ENCODE results near the gene PTCH2.

GRCh38 chr1:44786138-44786840, 56.8 kb downstream of the PTCH2 start:
- TF ChIP-seq CTCF (IDR thresholded peaks at IDR 0.05) (peak; percentile 90), POLR2AphosphoS5 (IDR thresholded peaks at IDR 0.05; ENCODE audit: low read depth, low read length) (no peak), REST (IDR thresholded peaks at IDR 0.05; ENCODE audit: insufficient read depth in 1 of 2, low read depth in 2 of 2, low read length in 1 of 2) (no peak), TCF7L2 (IDR thresholded peaks at IDR 0.05; ENCODE audit: low read depth, low read length) (no peak)

Measured in Panc1 (cell line).